ENCODE measurements around the gene USP49. TPM values are rescaled to one million over a fixed set of nuclear protein-coding genes. Genes with fewer than 3 reads are reported as not detected.

Gene USP49
- total RNA-seq, 1 experiment from 2014 or later, result 2.1 TPM

GRCh38 chr6:41931792-41932191, 36.6 kb upstream of the USP49 start:
- DNase-seq (ENCODE audit: low read depth), result no peak

GRCh38 chr6:41929924-41930323, 34.7 kb upstream of the USP49 start:
- DNase-seq (ENCODE audit: low read depth), result no peak

- no peak for DNase-seq (ENCODE audit: low read depth)
These were observed 32.1 kb upstream of the USP49 start for GRCh38 chr6:41927253-41927652.

DNA sequence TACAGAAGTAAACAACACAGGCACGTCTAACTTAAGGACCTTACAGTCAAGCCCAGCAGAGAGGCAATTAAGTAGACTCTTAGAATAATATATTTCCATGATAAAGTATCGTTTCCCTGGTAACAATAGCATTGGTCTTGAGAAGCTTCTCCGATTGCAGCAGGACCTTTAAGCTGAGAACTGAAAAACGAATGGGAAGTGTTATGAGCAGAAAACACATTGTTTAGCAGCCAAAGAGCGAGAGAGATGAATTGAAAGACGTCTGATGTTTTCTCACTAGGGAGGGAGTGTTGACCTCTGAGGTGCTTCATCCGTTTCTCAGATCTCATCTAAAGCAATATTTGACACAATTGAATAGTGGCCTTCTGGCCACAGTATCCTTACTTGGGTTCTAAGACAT, 27.0 kb upstream of the USP49 start:
- no peak for DNase-seq (ENCODE audit: low read depth)

- DNase-seq (ENCODE audit: low read depth), result no peak
These were observed 26.5 kb upstream of the USP49 start for GRCh38 chr6:41921712-41921998.

DNA sequence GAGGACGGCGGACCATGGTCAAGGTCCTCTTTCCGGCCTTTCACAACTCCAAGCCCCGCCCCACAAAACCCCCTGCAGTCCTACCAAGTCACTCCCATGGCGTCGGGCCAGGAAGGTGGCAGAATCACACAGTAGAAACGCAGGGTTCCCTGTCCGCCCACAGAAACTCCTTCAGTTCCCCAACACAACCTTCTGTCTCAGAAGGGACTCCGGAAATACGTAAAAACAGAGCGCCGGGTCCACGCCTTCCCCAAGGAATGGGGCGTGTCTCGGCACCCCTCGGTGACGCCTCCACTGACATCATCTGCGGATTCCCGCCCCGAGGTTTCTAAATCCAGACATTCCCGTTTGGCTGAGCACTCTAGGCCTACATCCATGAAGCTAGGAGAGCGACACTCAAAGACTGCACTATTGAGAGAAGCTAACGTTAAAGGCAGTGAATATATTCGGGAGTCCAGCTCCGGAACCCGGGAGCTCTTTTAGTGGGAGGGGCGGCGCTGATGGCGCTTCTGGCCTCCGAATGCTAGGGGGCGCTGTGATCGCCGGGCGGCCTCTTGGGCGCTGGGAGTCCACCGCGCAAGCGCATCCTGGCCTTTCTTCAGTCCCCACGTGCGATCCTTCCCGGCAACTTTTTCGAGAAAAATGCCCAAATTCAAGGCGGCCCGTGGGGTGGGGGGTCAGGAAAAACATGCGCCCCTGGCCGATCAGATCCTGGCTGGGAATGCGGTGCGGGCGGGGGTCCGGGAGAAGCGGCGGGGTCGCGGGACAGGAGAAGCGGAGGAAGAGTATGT, 25.9 kb upstream of the USP49 start, which contains the start of the genes BYSL and MED20:
BYSL (plus strand) TSS at position 579 of the 791 bp plus-strand sequence; CDS start at position 643, 64 bp downstream.
MED20 (minus strand) TSS at position 219 of the 791 bp plus-strand sequence; CDS start at position 98, 121 bp downstream.
- peak; percentile 95 for DNase-seq (ENCODE audit: low read depth)

DNA sequence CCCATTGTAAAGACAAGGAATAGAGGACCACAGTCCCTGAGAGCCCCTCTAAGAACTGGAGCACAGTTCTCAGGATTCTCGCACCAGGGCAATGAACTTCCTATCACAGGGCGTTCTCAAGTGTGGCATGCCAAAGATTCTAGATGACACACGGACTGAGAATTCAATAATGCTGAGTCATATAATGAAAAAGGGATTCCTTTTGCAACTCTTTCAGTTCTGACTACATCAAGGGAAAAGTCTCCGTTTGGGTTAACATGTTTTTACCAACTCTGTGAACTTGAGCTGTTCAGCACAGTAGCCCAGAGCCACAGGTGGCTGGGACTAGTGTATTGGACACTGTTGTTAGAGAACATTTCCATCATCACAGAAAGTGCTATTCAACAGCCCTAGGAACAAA, 22.4 kb upstream of the USP49 start:
- DNase-seq (ENCODE audit: low read depth), result peak; percentile 94

- no peak for DNase-seq (ENCODE audit: low read depth)
These were observed 19.8 kb upstream of the USP49 start for GRCh38 chr6:41914869-41915530.

DNA sequence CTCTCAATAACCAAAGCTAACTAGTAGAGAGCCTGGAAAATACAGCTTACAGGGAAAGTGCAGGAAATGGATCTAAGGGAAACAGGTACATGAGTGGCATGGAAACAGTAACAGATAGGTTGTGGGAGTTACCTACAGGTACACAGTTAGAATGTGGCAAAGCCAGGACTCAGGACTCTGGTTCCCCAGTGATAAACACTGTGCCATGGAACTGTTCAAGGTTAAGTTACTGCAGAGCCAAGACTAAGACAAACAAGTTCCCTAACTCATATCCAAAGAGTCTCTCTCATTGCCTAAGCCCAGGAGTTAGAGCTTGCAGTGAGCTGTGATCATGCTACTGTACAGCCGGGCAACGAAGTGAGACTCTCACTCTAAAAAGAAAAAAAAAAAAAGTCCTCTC, 19.2 kb upstream of the USP49 start:
- DNase-seq (ENCODE audit: low read depth), result no peak

DNA sequence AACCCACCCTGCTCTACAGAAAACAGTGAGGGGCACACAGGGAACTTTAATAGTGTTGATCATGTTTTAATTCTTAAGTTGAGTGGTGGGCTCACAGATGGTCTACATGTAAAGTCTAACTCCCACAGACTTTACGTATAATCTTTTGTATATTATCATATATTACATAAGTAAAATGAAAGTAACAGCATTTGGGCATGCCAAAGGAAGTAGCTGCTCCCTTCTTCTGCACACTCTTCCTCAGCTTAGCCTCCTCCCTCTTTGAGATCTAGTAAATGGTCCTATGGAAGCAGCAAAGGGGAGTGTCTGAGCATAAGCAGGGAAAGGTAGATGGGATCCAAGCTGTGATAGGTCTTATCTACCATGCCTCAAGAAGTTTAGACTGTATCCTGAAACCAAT, 14.6 kb upstream of the USP49 start:
- no peak for DNase-seq (ENCODE audit: low read depth)

- DNase-seq (ENCODE audit: low read depth), result peak; percentile 32
These were observed 6.8 kb upstream of the USP49 start for GRCh38 chr6:41901882-41902519.

GRCh38 chr6:41900861-41901260, 5.7 kb upstream of the USP49 start:
- DNase-seq (ENCODE audit: low read depth), result no peak

- no peak for DNase-seq (ENCODE audit: low read depth)
These were observed 1.1 kb upstream of the USP49 start for GRCh38 chr6:41896281-41896680.

DNA sequence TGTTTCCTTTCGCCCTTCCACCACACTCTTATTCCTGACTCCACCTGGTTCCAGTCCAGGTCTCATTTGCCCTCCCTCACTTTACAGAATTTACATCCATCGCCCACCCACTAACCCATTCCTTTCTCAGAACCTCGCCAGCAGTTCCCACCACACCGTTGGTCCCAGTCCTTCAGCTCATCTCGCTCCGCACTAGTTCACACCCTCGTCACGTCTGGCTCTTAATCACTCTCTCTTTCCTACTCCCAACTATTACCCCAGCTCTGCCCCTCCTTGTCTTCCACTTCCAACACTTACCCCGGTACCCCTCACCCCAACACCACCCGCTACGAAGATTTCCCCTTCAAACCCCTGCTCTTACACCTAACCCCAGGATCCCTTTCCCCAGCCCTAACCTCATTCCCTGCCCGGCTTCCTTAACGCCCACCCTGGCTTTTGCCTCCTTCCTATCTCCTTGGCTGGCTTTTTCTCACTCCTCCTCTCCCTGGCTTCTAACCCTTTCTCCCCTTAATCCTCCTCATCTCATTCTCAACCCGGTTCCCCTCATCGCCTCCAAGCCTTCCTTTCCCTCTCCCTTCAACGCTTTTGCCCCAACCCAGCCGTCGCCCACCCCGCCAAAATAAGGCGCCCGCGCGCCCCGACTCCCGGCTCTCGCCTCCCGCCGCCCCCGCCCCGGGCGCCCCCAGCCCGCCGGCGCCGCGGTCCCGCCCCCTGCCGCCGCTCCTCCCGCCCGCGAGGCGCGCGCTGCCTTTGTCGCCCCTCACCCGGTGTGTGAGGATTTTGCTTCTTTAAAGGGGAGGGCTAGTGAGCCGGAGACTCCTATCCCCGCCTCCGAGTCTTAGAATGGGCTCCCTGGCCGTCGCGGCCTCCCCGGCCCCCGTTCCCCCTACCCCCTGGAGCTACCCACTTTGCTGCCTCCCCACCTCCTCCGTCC, 542 bp downstream of the USP49 start:
- DNase-seq (ENCODE audit: low read depth), result no peak

DNA sequence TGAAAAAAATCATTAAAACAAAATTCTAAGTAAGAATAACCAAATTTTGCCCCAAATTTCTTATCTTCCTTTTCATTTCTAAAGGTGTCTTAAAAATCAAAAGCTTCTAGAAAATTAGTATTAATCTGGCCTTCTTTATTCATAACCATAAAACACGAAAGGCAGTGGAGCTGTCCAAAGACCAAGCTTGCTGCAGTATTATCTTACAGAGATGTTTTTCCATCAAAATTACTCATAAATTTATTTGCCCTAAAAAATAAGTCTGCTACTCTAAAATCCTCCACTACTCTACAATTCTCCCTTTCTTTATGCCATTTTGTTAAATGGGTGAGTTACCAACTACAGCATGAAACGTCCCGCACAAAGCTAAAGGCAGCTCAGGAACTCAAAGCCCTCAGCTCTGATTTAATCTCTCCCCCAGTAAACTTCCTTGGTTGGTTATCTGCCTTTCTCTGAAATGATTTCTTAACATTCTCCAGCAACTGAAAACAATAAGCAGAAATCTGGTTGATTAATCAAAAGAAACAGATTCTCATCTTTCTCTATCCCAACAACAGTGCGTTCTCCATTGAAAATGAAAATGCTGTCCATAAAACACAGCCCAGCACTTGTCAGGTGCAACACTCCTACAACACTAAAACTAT, 2.1 kb downstream of the USP49 start:
- no peak for DNase-seq (ENCODE audit: low read depth)

DNA sequence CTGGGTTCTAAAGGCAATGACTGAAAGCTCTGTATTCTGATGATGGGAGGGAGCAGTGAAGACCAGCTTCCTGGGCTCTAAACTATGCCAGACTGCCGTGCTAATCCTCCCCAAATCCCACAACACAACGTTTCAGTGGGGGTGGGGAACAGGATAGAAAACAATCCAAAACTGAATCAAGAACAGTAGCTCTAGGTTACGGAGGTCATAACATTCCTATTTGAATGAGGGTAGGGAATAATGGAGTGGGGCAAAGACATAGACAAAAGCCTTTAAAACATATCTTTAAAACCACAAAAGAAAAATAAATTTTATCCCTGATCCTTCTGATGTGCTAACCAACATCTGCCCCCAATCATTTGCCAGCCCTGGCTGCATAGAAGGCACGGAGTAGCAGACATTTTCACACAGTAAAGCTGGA, 7.8 kb downstream of the USP49 start:
- no peak for DNase-seq (ENCODE audit: low read depth)

DNA sequence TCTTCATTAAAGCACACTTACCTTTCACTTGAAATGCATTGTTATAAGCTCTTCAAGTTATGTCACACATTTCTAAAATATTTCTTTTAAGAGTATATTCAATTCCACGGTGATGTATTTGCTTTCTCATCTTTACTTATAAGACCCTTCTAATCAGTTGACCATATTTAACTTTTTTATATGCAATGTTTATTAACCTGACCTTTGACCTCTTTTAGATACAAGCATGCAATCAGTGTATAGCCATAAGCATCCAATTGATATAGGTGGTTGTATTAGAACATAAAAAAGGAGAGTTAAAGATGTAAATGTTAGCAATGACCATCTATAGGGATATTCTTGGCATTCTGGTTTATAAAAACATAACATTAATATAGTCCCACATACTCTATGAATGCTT, 9.2 kb downstream of the USP49 start:
- no peak for DNase-seq (ENCODE audit: low read depth)

- no peak for DNase-seq (ENCODE audit: low read depth)
These were observed 10.2 kb downstream of the USP49 start for GRCh38 chr6:41884957-41885356.

GRCh38 chr6:41881506-41881905, 13.7 kb downstream of the USP49 start:
- no peak for DNase-seq (ENCODE audit: low read depth)

GRCh38 chr6:41878961-41879405, 16.2 kb downstream of the USP49 start:
- no peak for DNase-seq (ENCODE audit: low read depth)

DNA sequence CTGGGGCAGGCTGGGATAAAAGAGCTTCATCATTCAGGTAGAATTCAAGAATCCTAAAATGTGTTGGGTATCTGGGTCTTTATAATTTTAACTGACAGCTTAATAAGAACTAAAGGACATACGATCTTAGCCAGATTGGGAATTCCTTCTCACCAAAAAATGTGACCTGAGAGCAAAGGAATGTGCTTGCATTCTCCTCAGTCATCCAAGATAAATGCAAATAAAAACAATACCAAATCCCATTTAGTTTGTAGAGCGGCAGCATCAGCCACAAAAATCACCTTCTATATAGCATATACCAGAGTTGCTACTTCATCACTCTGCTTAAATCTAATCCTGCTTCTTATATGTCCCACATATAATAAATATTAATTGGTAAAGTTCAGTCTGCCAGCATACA, 16.9 kb downstream of the USP49 start:
- peak; percentile 21 for DNase-seq (ENCODE audit: low read depth)
